BLaER1 treated with 17β-estradiol and CSF1 and Interleukin-3, amounts not matched to agents 10 nM and 100 nM (cell line): ENCODE results near the gene DHFR.

Experiments used
- H3K27ac ChIP-seq, 11 experiments: shearing (Covaris generic); formaldehyde crosslinking; 2 replicates each; pipeline ENCODE4 v1.8.1; 2022
- H3K27me3 ChIP-seq, 11 experiments: shearing (Covaris generic); formaldehyde crosslinking; 2 replicates each; pipeline ENCODE4 v1.8.1; 2022
- H3K36me3 ChIP-seq, 11 experiments: shearing (Covaris generic); formaldehyde crosslinking; 2 replicates each; pipeline ENCODE4 v1.8.1; 2022
- H3K4me1 ChIP-seq, 10 experiments: shearing (Covaris generic); formaldehyde crosslinking; 2 replicates each; pipeline ENCODE4 v1.8.1; 2022
- H3K4me2 ChIP-seq, 11 experiments: shearing (Covaris generic); formaldehyde crosslinking; 2 replicates each; pipeline ENCODE4 v1.8.1; 2022
- H3K4me3 ChIP-seq, 10 experiments: shearing (Covaris generic); formaldehyde crosslinking; 2 replicates each; pipeline ENCODE4 v1.8.1; 2022
- H3K9ac ChIP-seq, 11 experiments: shearing (Covaris generic); formaldehyde crosslinking; 2 replicates each; pipeline ENCODE4 v1.8.1; 2022
- H3K9me3 ChIP-seq, 11 experiments: shearing (Covaris generic); formaldehyde crosslinking; replicated peaks in 1 of 11; 2 replicates each; pipeline ENCODE4 v1.8.1; 2022
- H4K20me1 ChIP-seq, 11 experiments: shearing (Covaris generic); formaldehyde crosslinking; 2 replicates each; pipeline ENCODE4 v1.8.1; 2022
- Cebpa-rat ChIP-seq, 11 experiments: shearing (Covaris generic); IDR thresholded peaks; 2 replicates each; pipeline ENCODE4 v1.8.1; 2022

Gene DHFR

GRCh38 chr5:80579050-80579449 is 75.7 kb downstream of the DHFR start:
- Histone ChIP-seq H3K36me3 (no peaks in the 10 kb centered on the region), H3K27me3 (no peaks in the 10 kb centered on the region), H3K4me3 (no peak overlapping the region), H3K9ac (no peak overlapping the region), H3K4me2 (no peak overlapping the region), H3K27ac (no peak overlapping the region), H3K9me3 (peaks cover 0 to 11% (median 0%) of the 10 kb centered on the region in 11 experiments; a peak in 2 of 22 replicates), H3K4me1 (no peaks in the 10 kb centered on the region), H4K20me1 (no peaks in the 10 kb centered on the region)
- TF ChIP-seq Cebpa-rat (IDR thresholded peaks at IDR 0.05): no peak

GRCh38 chr5:80577707-80578106 is 77.1 kb downstream of the DHFR start:
- H4K20me1 ChIP-seq: no peaks in the 10 kb centered on the region
- H3K27ac ChIP-seq: no peak overlapping the region
- no peaks in the 10 kb centered on the region for H3K4me1 ChIP-seq
- H3K36me3 ChIP-seq: no peaks in the 10 kb centered on the region
- H3K27me3 ChIP-seq: no peaks in the 10 kb centered on the region
- H3K9ac ChIP-seq: no peak overlapping the region
- H3K4me3 ChIP-seq: no peak overlapping the region
- no peak for TF ChIP-seq Cebpa-rat (IDR thresholded peaks at IDR 0.05)
- H3K9me3 ChIP-seq: peaks cover 0 to 9% (median 0%) of the 10 kb centered on the region in 11 experiments; a peak in 2 of 22 replicates
- H3K4me2 ChIP-seq: no peak overlapping the region

- Histone ChIP-seq H3K27me3 (peaks cover 4 to 8% (median 5%) of the 10 kb centered on the region in 11 experiments; a peak in 20 of 22 replicates), H3K9me3 (peaks cover 0 to 8% (median 0%) of the 10 kb centered on the region in 11 experiments; a peak in 5 of 22 replicates)
- TF ChIP-seq Cebpa-rat (IDR thresholded peaks at IDR 0.05): no peak
Measured at GRCh38 chr5:80576383-80576782, 78.4 kb downstream of the DHFR start.

More at GRCh38 chr5:80576383-80576782, 78.4 kb downstream of the DHFR start:
- Histone ChIP-seq H3K36me3 (no peaks in the 10 kb centered on the region), H3K4me1 (no peaks in the 10 kb centered on the region), H4K20me1 (no peaks in the 10 kb centered on the region), H3K4me3 (no peak overlapping the region), H3K9ac (no peak overlapping the region), H3K27ac (no peak overlapping the region), H3K4me2 (no peak overlapping the region)
